Bronchial epithelial cell (primary cell): ENCODE measurements around the gene ISY1. TPM values are rescaled to one million over a fixed set of nuclear protein-coding genes. Genes with fewer than 3 reads are reported as not detected.
A peak's percentile ranks its signal among the peaks of the same experiment; 100 is the strongest.

Source experiments
- DNase-seq: peaks from one replicate; pipeline ENCODE4 v3.0.0-alpha.2; 2010; ENCODE audit warnings: low read depth
- FAIRE-seq: peaks from 2 replicates; lab custom pipeline; 2011; peaks lifted over from hg19 to GRCh38; lab: Jason Lieb, UNC
- H3K27me3 ChIP-seq: 2 replicates; pipeline ENCODE4 v1.5.1; 2011; ENCODE audit warnings: low read length; ENCODE audit not compliant: control insufficient read depth, insufficient read depth
- H3K36me3 ChIP-seq: 2 replicates; pipeline ENCODE4 v1.5.1; 2011; ENCODE audit warnings: low read length; ENCODE audit not compliant: control insufficient read depth, insufficient read depth
- H3K4me3 ChIP-seq: 2 replicates; pipeline ENCODE4 v1.5.1; 2011; ENCODE audit warnings: mild to moderate bottlenecking, low read depth, low read length, control low read depth
- CTCF ChIP-seq: IDR thresholded peaks from 2 replicates; pipeline ENCODE4 v1.5.1; 2011; ENCODE audit warnings: mild to moderate bottlenecking, moderate library complexity, low read length, control low read depth, inconsistent platforms; ENCODE audit not compliant: insufficient read depth, severe bottlenecking
- total RNA-seq: library from RNA; depleted of rRNA; stranded (reverse); fragments of >200 nt; gene quantifications from 2 replicates; pipeline ENCODE4 v1.2.1, GENCODE V29; 2014

The ISY1 gene
- total RNA-seq, 1 donor from 2014 or later = 11.3 TPM

GRCh38 chr3:129184396-129184657, 23.5 kb upstream of the ISY1 start:
- no peak for FAIRE-seq
- H3K4me3 ChIP-seq = peak overlapping the region; percentile 100
- H3K36me3 ChIP-seq = no peaks in the 10 kb centered on the region
- TF ChIP-seq CTCF = no peak
- H3K27me3 ChIP-seq = no peaks in the 10 kb centered on the region
- DNase-seq = no peak

DNA sequence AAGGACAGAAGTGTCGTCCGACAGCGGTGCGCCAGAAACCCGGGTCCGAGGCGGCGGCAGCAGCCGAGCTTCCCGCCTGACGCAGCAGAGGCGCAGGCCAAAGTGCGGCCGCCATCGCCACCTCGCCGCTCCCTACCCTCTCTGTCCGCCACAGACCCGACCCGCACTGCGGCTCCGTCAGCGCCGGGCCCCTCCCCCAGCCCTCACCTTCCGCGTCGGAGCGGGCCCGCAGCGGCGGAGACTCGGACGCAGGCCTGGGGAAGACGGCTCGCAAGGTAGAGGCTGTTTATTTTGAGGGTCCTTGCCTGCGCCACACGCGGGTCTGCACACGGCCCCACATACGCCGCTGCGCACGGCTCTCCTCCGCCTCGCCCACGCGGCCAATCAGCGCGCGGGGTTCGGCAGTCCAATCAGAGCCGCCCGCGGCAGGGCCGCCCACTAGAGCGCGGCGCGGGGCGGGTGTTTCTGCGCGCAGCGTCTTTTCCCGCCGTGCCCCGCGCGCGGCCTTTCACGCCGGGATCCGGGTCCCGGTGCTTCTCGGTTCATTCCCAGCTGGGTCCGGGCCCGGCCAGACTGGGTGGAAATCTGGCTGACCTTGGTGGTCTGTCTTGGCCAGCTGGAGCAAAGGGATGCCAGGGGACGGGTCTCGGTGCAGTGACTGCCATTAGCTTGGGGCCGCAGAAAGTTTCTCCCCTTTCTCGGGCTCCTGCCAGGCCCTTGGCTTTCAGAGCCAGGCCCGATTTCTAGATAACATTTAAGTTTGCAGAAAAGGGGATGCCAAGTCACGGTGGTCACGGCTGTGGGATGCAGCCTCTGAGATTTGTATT, 22.9 kb upstream of the ISY1 start, which contains the start of gene CNBP:
Gene CNBP (minus strand): TSS at position 328 of the 827 bp plus-strand sequence. CDS start 12,139 bp downstream, outside the sequence.
- H3K4me3 ChIP-seq = peak within 1 kb of the TSS; percentile 100
- no peak for TF ChIP-seq CTCF
- no peak for FAIRE-seq
- peaks cover 2% of the 10 kb centered on the region for H3K36me3 ChIP-seq
- no peaks in the 10 kb centered on the region for H3K27me3 ChIP-seq
- peak; percentile 81 for DNase-seq

GRCh38 chr3:129182390-129183185, 21.7 kb upstream of the ISY1 start:
- FAIRE-seq (no peak), DNase-seq (peak; percentile 51)
- no peak for TF ChIP-seq CTCF
- Histone ChIP-seq H3K27me3 (no peaks in the 10 kb centered on the region), H3K36me3 (peaks cover 5% of the 10 kb centered on the region), H3K4me3 (peak overlapping the region; percentile 100)

DNA sequence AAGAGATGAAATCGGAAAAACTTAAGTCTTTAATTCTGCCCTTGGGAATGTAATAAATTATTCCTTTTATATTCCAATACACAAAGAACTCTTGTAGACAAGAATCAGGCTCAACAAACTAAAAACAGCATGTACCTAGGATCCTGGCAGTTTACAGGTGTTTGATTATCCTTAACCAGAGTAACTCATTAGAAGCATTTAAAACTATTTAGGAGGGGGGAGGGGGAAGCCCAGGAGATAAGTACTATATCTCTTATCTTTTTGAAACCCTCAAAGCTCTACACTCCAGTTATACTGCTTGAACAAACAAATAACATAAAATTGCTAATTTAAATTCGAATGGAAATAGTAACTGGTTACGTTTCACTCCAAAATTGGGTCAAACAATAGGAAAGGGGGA, 21.0 kb upstream of the ISY1 start:
- DNase-seq = no peak
- TF ChIP-seq CTCF = no peak
- Histone ChIP-seq H3K4me3 (peak overlapping the region; percentile 100), H3K36me3 (peaks cover 8% of the 10 kb centered on the region), H3K27me3 (no peaks in the 10 kb centered on the region)
- no peak for FAIRE-seq

- Histone ChIP-seq H3K36me3 (peaks cover 8% of the 10 kb centered on the region), H3K27me3 (no peaks in the 10 kb centered on the region), H3K4me3 (no peak overlapping the region)
- TF ChIP-seq CTCF = no peak
- DNase-seq (no peak), FAIRE-seq (no peak)
Observed at GRCh38 chr3:129180461-129180860, 19.6 kb upstream of the ISY1 start.
